A673 (cell line): ENCODE results near the gene SUDS3. TPM values are rescaled to one million over a fixed set of nuclear protein-coding genes. Genes with fewer than 3 reads are reported as not detected.

Source experiments
- BruUV-seq: library from RNA; stranded (reverse); fragments of 400-500 nt; replicated peaks from 2 replicates; lab custom pipeline; 2021; lab: Mats Ljungman, UMichigan
- CTCF ChIA-PET: fragments of 300-600 bp; sonication (Branson Sonifier 250); formaldehyde crosslinking; loops from one replicate; lab custom pipeline; 2022; ENCODE audit warnings: antibody characterized with exemption; lab: Charles Lee
- POLR2A ChIA-PET: fragments of 300-600 bp; sonication (Branson Sonifier 250); formaldehyde crosslinking; loops from one replicate; lab custom pipeline; 2022; ENCODE audit warnings: antibody characterized with exemption; ENCODE audit not compliant: low non-redundant PET; lab: Charles Lee
- DNase-seq: peaks from one replicate; pipeline ENCODE4 v3.0.0-alpha.2; 2015; ENCODE audit warnings: low spot score
- H3K27ac ChIP-seq: fragments of 200-600 bp; sonication (generic); 2 replicates; pipeline ENCODE4 v1.5.1; 2016; ENCODE audit warnings: mixed run types, low read depth, mild to moderate bottlenecking, mixed read lengths, antibody characterized with exemption, low read length; ENCODE audit not compliant: poor library complexity, severe bottlenecking
- H3K27me3 ChIP-seq: fragments of 200-600 bp; sonication (generic); replicated peaks from 2 replicates; pipeline ENCODE4 v1.6.1; 2017; ENCODE audit warnings: mixed run types, low read depth, mild to moderate bottlenecking, mixed read lengths, antibody characterized with exemption, low read length; ENCODE audit not compliant: insufficient read depth, poor library complexity
- H3K36me3 ChIP-seq: fragments of 200-600 bp; sonication (generic); 2 replicates; pipeline ENCODE4 v1.6.1; 2016; ENCODE audit warnings: mixed run types, mild to moderate bottlenecking, mixed read lengths, antibody characterized with exemption, low read length; ENCODE audit not compliant: insufficient read depth, poor library complexity, severe bottlenecking
- H3K4me1 ChIP-seq: fragments of 200-600 bp; sonication (generic); 2 replicates; pipeline ENCODE4 v1.6.1; 2017; ENCODE audit warnings: mixed run types, mild to moderate bottlenecking, mixed read lengths, antibody characterized with exemption, low read length; ENCODE audit not compliant: insufficient read depth, poor library complexity, severe bottlenecking
- H3K4me3 ChIP-seq: fragments of 200-600 bp; sonication (generic); 2 replicates; pipeline ENCODE4 v1.5.1; 2016; ENCODE audit warnings: low read depth, mixed run types, mild to moderate bottlenecking, mixed read lengths, low read length; ENCODE audit not compliant: poor library complexity, severe bottlenecking
- H3K9me3 ChIP-seq: fragments of 200-600 bp; sonication (generic); 2 replicates; pipeline ENCODE4 v1.6.1; 2016; ENCODE audit warnings: mixed run types, low read depth, mild to moderate bottlenecking, mixed read lengths, antibody characterized with exemption, low read length; ENCODE audit not compliant: poor library complexity, severe bottlenecking
- CTCF ChIP-seq: fragments of 300-800, 200-600 bp; sonication (generic); conservative IDR thresholded peaks from 2 replicates; pipeline ENCODE4 v1.5.1; 2017; ENCODE audit warnings: low read depth, mild to moderate bottlenecking, antibody characterized with exemption, low read length, moderate library complexity, mixed read lengths
- EZH2 ChIP-seq: fragments of 200-600 bp; sonication (generic); IDR thresholded peaks from 2 replicates; pipeline ENCODE4 v1.6.1; 2017; ENCODE audit warnings: borderline replicate concordance, low read depth, mild to moderate bottlenecking, mixed read lengths, antibody characterized with exemption, low read length; ENCODE audit not compliant: poor library complexity, severe bottlenecking
- intact Hi-C: fragments of 100-400 bp; cut with micrococcal nuclease; formaldehyde crosslinking; loops from one replicate; pipeline ENCODE4 v1.10.0; 2022; ENCODE audit not compliant: unreplicated experiment
- total RNA-seq: library from RNA; stranded (reverse); gene quantifications from 2 replicates; pipeline ENCODE4 v1.2.3, GENCODE V29; 2021

Gene SUDS3
- total RNA-seq, 1 experiment from 2014 or later = 50.0 TPM

- ChIA-PET POLR2A (no interaction called here), CTCF (no interaction called here)
- H3K27ac ChIP-seq = no peak overlapping the region
- no peaks in the 10 kb centered on the region for H3K9me3 ChIP-seq
- H3K27me3 ChIP-seq = no peaks in the 10 kb centered on the region
- DNase-seq = no peak
- intact Hi-C loops = no loop called here
- BruUV-seq = no TSS peak
- H3K4me1 ChIP-seq = no peaks in the 10 kb centered on the region
- H3K4me3 ChIP-seq = no peak overlapping the region
- no peaks in the 10 kb centered on the region for H3K36me3 ChIP-seq
- TF ChIP-seq CTCF (no peak), EZH2 (no peak)
Observed at GRCh38 chr12:118427819-118428218, 51.5 kb downstream of the SUDS3 start.

GRCh38 chr12:118428643-118429042 lies 52.3 kb downstream of the SUDS3 start:
- no TSS peak for BruUV-seq
- H3K4me1 ChIP-seq = no peaks in the 10 kb centered on the region
- POLR2A ChIA-PET = no interaction called here

GRCh38 chr12:118429688-118430383 lies 53.5 kb downstream of the SUDS3 start:
- intact Hi-C loops = no loop called here
- TF ChIP-seq EZH2 (no peak), CTCF (no peak)
- Histone ChIP-seq H3K4me1 (no peaks in the 10 kb centered on the region), H3K27ac (no peak overlapping the region), H3K27me3 (no peaks in the 10 kb centered on the region), H3K4me3 (no peak overlapping the region), H3K36me3 (no peaks in the 10 kb centered on the region), H3K9me3 (no peaks in the 10 kb centered on the region)
- ChIA-PET POLR2A (no interaction called here), CTCF (no interaction called here)
- DNase-seq = no peak
- no TSS peak for BruUV-seq

More at GRCh38 chr12:118428643-118429042, 52.3 kb downstream of the SUDS3 start:
- no peaks in the 10 kb centered on the region for H3K9me3 ChIP-seq
- no peak overlapping the region for H3K4me3 ChIP-seq
- CTCF ChIA-PET = no interaction called here
- no peak overlapping the region for H3K27ac ChIP-seq
- intact Hi-C loops = no loop called here
- no peaks in the 10 kb centered on the region for H3K36me3 ChIP-seq
- TF ChIP-seq CTCF (no peak), EZH2 (no peak)
- no peak for DNase-seq
- H3K27me3 ChIP-seq = no peaks in the 10 kb centered on the region
